GM19455 (cell line): Measurements from ENCODE around the gene LCE1F.

Experiments
- ATAC-seq: cut with Tn5 transposase; IDR thresholded peaks from one replicate; pipeline ENCODE4 v1.9.1; 2021; ENCODE audit not compliant: unreplicated experiment

LCE1F gene, protein sequence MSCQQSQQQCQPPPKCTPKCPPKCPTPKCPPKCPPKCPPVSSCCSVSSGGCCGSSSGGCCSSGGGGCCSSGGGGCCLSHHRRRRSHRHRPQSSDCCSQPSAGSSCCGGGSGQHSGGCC

DNA sequence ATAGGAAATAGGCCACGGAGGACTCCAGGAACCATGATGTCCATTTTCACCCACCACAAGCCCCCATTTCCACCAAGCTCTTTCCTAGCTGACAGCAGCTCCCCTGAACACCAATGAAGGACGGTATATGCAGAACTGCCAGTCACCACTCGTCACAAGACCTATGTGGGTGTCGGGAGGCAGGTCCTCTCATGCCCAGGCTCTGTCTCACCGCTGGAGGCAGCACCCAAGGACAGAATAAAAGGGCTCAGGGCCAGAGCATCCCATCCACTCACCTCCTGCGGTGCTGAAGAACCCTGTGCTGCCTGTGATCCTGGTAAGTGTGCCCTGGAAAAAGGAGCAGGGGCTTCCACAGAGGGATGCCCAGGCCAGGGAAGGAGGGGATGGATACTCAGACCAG is at the start of gene LCE1F:
LCE1F (plus strand) TSS at position 266 of the 400 bp plus-strand sequence. CDS start 1,232 bp downstream, outside the sequence.
- ATAC-seq = no peak

DNA sequence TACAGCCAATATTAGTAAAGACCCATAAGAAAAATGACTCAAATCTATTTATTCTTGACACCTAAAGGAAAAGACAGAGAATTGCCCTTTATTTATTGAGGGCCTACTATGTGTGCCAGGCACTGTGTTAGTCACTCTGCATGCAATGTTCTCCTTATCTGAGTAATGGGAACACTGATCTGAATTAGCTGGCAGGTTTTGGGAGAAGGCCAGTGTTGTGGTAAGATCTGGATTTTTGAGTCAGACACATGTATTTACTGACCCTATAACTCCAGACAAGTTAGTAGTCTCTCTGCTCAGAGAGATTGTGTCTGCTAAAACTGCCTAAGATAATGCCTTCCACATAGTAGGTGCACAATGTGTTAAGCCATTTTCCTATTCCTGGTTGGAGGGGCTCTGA is 49.7 kb upstream of the LCE1F start:
- no peak for ATAC-seq

DNA sequence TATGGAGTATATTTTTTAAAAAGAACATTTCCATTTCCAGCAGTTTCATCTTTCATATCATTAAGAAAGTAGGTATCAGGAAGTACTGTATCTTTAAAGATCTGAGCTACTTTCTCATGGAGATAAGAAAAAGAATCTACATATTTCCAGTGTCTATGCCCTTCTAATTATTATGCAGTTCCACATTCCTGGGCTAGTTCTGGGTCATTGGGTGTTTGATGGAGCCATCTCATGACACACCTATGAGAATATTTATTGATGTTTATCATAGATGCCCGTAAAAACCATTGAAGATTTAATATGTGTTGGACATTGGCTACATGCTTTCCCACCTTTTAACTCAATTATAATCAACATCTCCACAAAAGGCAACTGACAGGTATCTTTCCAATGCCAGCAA is 46.0 kb upstream of the LCE1F start:
- no peak for ATAC-seq

DNA sequence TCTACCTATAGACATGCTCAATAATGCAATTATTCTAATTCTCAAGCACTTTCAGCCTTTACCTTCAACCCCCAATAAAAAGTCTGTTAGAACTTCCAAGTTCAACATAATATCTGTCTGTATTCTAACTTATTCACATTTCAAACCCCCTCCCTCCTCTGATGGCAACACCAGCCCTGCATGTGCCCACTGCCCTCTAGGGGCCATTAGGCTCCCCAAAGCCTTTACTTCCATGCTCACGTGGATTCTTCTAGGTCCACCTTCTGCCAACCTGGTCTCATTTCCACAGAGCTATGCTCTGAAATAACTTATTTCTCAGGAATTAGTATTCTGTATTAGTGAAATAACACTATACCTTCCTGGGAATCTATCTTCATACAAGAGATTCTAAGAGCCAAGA is 39.3 kb upstream of the LCE1F start:
- ATAC-seq = no peak

DNA sequence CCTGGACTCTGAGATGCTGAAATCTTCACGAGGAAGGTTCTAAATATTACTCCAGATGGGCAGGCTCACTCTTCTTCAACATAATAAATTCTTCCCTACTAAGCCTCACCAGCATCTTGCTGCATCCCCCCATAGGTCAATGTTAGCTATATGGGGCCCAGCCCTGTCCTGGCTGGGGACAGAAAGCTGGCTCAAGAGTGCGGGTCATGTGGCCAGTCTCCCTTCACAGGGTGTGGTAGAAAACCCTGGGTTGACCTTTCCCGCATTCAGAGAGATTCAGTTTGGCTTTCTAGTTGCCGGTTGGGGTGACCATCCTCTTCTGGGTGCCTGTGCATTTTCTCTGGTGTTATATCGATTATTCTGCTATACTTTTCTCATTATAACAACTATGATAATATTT is 36.9 kb upstream of the LCE1F start:
- ATAC-seq = no peak

DNA sequence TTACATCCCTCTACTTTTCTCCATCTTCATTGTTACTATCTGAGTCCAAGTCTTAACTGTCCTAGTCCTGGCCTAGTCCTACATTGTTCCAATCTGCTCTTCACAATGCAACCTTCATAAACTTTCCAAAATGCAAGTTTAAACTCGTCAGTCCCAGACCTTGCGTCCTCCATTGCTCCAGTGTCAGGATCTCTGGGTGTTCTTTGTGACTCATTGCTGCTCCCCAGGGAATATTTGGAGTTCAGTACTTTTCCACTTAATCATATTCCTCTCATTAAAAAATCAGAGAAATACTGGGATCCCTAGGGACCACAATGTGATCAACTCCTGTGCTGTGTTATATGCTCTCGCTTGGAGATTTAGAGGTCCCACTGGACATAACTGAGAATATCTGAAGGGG is 35.1 kb upstream of the LCE1F start:
- no peak for ATAC-seq

DNA sequence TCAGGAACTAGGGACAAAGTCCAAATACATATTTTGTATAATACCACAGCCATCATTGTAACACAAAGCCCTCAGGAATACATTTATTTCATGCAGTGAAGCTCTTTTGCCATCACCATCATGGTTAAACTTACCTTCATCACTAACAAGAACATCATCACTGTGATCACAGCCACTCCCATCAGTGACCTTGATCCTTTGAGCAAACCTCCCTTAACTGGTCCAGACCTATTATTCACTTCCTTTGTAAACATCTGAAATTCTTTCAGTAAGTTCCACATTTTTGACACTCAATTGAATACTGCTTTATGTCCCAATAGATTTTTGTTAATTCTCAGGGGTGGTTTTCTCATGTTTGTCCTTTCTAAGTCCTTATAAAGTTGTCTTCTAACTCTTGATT is 33.3 kb upstream of the LCE1F start:
- no peak for ATAC-seq

DNA sequence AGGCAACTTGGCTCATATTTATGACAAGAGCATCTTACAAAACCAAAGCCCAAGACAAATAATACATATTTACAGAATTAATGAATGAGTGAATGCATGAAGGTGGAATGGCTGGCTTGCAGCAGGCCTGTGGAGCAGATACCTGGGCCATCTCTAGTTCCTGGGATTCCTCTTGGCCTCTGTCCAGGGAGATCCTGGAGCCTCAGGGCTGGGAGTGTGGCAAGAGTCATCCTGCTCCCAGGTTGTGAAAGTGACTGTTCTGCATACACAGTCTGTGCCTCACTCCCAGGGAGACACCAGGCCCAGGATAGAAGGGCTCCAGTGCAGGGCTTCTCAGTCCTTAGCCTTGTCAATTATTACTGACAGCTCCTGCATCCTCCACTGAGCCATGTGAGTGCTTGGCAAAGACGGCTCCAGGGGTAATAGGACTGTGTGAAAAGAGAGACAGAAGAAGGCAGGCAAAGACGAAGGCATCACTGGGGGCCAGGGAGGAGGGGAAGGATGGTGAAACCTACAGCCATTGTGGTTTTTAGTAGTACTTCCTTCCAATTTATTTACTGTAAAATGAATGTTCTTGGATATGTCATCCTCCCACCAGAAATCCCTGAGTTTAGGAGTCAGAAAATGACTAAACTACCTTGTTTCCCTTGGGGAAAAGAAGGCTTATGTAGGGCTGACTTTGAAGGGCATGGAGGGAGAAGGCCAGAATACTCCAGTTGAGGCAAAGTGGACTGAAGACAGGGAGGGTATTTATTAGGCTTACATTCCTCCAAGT is 31.4 kb upstream of the LCE1F start:
- ATAC-seq = no peak

DNA sequence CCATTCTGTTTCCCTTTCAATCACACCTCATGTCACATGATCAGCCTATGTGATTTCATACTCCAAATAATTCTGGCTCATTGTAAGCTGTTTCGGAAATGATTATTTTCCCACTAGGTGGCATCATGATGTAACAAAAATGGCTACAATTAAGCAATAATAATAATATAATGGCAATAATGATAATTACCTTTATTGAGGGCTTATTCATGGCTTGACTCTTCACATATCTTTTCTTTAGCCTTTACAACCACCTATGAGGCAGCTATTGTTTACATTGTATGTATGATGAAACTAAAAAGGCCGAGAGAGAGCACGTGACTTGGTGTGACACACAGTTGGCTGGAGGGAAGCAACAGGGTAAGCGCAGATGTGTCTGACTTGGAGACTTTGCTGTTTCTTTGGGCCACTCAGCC is 29.6 kb upstream of the LCE1F start:
- ATAC-seq = no peak

DNA sequence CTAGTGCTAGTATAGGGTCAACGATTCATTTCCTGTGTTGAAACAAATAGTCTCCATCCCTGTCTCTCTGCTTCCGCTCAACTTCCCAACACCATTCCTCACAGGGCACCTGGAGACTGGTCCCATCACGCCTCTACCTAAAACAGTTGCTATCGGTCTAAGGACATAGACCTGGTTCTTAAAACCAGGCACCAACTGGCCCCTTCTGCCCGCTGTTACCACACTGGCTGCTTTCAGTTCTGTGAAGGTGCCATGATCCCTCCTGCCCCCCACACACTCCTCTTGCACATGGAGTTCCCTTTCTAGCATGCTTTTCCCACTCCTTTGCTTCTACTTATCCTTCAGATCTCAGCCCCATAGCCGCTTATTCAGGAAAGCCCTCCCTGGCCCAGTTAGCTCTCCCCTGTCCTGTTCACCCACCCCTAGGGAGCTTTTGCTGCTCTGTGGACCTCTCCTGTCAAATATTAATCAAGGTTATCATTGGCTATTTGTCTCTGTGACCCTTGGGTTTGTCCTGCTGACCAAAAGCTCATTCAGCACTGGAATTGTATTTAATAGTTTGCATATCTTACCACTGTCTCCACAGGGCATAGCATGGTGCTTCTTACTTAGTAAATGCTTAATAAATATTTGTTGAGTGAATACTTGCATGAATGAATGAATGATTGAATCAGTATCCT is 29.0 kb upstream of the LCE1F start:
- ATAC-seq = no peak

DNA sequence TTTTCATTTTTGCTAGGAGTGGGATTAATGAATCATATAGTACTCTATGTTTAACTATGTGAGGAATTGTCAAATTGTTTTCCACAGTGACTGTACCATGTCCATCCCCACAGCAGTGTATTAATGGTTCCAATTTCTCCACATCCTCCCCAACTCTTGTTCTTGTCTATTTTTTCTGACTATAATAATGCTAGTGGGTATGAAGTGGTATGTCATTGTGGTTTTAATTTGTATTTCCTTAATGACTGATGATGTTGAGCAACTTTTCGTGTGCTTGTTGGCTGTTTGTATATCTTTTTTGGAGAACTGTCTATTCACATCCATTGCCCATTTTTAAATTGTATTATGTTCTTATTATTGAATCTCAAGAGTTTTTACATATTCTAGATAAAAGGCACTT is 27.1 kb upstream of the LCE1F start:
- no peak for ATAC-seq

DNA sequence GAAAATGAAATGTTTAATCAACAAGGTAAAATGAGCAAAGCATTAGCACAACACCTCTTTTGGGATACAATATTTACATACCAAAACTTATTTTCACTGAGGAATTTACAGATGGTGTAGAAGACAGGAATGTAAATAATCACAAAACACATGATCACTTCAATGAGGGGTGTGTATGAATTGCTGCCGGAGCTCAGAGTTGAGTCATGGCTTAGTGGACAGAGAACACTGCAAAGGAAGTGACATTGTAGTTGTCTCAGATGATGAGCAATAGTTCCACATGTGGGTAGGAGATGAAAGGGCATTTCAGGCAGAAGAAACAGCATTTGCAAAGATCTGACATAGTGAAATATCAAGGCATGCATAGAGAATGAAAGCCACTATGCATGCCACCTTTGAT is 22.7 kb upstream of the LCE1F start:
- ATAC-seq = no peak

DNA sequence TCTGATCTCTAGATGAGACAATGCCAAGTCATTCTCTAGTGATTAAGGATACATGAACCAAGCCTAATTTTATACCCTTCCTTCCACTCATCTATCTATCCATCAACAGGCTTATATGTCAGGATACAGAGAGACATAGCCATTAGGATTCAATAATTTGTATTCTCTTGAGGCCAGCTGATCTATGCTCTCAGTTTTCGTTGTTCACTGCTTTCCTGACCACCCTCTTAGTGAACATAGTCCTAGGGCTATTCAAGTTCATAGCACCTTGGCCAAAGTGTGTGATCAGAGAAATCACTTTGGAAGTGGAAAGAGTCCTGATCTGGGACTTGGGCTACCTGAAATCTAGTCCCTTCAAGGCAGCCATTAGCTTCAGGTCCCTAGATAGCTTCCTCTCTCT is 21.4 kb upstream of the LCE1F start:
- no peak for ATAC-seq

DNA sequence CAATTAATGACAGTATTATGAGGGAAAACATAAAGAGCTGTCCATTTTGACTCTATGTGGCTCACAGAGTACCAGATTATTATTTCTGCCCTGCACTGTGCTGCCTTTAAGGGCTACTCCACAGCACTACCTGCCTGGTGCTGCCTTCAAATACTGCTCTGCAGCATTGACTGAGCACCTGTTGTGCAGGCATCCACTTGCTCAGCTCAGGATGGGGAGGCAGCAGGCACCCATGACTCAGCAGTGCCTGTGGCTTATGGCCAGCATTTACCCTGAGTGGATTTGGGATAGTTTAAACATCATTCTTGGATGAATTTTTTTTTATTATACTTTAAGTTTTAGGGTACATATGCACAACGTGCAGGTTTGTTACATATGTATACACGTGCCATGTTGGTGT is 18.1 kb upstream of the LCE1F start:
- no peak for ATAC-seq

DNA sequence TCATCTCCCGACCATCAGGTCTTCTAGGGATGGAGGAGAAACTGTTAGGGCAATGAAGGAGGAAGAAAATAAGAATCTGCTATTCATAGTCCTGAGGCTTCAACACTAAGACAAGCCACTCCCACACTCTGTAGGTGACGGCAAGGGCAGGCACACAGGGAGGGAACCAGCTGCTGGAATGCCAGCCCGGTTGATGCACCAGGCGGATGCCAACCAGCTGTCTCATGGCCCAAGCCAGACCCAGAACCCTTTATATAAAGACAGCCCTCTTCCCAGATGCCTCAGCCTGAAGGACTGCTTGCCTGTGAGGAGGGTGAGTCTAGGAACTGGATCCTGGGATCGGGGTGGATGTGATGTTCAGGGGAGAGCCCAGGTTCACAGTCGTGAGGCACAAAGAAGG is 17.2 kb upstream of the LCE1F start, which contains the start of gene KPRP:
KPRP (plus strand) TSS at position 279 of the 400 bp plus-strand sequence. CDS start 1,564 bp downstream, outside the sequence.
- ATAC-seq = no peak

DNA sequence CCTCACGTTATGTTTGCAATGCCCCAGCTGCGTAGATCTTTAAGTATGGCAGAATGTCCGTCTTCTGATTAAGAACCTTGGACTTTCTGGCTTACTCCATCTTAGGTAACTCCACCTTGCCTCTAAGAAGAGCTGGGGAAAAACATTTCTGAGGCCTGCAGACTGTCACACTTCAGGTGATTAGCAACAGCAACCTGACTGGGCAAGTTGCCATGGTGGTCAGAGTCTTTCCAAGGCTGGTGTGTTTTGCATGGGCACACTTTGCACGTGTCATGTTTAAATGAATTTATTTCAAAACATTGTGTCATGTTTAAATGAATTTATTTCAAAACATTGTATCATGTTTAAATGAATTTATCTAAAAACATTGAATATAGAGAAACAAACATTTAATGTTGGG is 16.3 kb upstream of the LCE1F start:
- ATAC-seq = no peak

DNA sequence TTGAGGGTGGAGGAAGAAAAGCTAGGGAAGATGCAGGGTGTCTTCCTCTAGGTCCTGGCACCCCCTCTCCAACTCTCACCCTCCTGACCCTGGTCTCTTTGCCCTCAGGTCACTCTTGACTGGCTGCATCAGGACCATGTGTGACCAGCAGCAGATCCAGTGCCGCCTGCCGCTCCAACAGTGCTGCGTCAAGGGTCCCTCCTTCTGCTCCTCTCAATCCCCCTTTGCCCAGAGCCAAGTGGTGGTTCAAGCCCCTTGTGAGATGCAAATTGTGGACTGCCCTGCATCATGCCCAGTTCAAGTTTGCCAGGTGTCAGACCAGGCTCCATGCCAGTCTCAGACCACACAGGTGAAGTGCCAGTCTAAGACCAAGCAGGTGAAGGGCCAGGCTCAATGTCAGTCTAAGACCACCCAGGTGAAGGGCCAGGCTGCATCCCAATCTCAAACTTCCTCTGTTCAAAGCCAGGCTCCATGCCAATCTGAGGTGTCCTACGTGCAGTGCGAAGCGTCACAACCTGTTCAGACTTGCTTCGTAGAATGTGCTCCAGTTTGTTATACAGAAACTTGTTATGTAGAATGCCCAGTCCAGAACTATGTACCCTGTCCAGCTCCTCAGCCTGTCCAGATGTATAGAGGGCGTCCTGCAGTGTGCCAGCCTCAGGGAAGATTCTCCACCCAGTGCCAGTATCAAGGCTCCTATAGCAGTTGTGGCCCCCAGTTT is 15.3 kb upstream of the LCE1F start:
- no peak for ATAC-seq

DNA sequence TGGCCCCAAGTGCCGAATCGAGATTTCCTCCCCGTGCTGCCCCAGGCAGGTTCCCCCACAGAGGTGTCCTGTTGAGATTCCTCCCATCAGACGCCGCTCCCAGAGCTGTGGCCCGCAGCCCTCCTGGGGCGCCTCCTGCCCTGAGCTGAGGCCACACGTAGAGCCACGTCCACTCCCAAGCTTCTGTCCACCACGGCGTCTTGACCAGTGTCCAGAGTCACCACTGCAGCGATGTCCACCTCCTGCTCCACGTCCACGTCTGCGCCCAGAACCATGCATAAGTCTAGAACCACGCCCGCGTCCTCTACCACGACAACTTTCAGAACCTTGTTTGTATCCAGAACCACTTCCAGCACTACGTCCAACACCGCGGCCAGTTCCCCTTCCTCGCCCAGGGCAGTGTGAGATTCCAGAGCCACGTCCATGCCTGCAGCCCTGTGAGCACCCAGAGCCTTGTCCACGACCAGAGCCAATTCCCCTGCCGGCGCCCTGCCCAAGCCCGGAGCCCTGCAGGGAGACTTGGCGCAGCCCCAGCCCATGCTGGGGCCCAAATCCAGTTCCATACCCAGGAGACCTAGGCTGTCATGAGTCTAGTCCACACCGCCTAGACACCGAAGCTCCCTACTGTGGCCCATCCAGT is 14.3 kb upstream of the LCE1F start:
- no peak for ATAC-seq

DNA sequence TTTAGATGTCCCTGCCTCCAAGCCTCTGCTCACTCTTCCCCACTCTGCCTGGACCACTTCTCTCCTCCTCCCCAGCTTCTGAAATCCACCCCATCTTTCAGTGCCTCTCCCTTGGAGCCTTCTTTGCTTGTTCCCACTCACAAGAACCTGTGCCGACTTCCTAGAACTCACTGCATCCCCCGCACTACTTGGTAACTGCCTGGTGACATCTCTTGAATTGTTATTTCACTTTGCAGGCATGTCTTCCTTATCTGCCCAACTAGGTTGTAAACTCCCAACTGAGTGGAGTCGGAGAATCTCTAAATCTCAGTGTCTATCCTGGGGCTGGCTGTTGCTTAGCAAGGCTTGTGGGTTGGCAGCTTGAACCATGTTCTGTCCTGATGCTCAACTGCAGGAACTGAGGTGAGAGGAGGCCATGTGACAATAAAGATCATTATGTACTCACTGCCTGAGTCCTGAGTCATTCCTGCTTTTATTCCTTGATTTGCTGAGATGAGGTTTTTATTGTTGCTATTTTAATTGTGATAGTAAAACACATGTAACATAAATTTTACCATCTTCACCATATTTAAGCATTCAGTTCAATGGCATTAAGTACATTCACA is 13.2 kb upstream of the LCE1F start:
- ATAC-seq = no peak

DNA sequence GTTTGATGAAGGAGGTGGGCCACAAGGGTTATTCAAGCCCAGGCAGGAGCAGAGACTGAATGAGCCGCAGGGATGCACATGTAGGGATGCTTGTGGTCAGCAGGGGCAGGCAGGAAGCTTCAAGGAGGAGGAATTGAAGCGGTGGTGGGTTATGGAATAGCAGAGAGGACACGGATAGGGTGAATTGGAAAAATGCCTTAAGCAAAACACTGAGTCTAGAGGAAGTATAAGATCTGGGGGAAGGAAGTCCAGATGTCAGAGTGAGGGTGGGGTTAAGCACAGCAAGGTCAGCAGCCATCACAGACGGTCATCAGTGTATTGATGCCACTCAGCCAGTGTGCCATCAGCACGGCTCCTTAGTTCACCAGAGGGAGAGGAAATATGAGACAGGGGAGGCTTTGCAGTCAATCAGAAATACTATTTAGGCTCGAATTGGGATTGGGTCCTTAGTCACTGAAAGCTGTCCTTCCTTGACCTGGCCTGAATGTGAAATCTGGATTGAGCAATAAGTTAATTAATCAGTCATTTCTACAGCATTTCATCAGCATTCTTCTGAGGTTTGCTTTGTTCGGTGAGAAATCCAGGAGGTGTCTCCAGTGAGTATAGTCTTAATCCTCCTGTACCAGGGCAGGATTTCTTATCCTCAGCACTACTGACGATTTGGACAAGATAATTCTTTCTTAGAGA is 6.0 kb upstream of the LCE1F start:
- ATAC-seq = no peak
